Hematopoietic multipotent progenitor cell treated with erythropoietin and hydrocortisone succinate and interleukin-3 and kit ligand, for 6 days (in vitro differentiated cells): ENCODE data around the gene SNAP29.
"Not testable (repeated sequence)": the region's sequence is repeated elsewhere in the genome, so short reads cannot be mapped to it uniquely, and the experiment has no call there.

ENCODE experiments used
- DNase-seq: peaks from one replicate; pipeline ENCODE4 v3.0.0-alpha.2; 2015

The SNAP29 gene

DNA sequence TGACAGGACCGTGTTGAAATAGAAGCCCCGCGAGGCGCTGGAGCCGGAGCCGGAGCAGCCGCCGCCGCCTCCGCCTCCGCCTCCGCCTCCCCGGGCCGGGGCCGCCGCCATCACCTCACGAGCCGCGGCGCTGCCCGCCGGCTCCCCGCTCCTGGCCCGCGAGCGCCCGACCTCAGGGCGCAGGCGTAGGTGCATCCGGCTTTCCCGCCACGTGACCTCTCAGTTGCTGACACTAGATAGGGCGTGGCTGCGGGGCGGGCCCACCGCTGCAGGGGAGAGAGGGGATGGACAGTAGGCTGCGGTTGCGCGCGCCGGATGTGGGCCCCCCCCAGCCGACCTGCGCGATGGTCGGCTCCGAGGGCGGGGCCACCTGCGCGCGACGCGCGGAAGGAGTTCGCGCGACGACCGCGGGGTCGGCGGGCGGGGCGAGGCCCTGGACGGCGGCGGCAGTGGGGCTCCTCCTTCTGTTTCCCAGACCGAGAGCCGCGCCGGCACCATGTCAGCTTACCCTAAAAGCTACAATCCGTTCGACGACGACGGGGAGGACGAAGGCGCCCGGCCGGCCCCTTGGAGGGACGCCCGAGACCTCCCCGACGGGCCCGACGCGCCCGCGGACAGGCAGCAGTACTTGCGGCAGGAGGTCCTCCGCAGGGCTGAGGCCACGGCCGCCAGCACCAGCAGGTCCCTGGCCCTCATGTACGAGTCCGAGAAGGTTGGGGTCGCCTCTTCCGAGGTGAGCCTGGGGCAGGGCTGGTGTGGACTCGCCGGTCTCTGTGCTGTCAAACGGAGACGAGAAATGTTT is at the start of gene SNAP29, which contains the start of gene PI4KA:
TSS of gene SNAP29 (plus strand) at position 393 of the 802 bp plus-strand sequence. CDS start at position 497, 104 bp downstream.
TSS of gene PI4KA (minus strand) at position 197 of the 802 bp plus-strand sequence. CDS start at position 111, 86 bp downstream.
- peak; percentile 98 for DNase-seq

GRCh38 chr22:20809538-20810185 is 49.1 kb upstream of the SNAP29 start:
- DNase-seq: no peak

- no peak for DNase-seq
Observed at GRCh38 chr22:20810645-20811044, 48.2 kb upstream of the SNAP29 start.

- no peak for DNase-seq
Observed at GRCh38 chr22:20811171-20811570, 47.6 kb upstream of the SNAP29 start.

GRCh38 chr22:20811971-20812660 is 46.7 kb upstream of the SNAP29 start:
- no peak for DNase-seq

DNA sequence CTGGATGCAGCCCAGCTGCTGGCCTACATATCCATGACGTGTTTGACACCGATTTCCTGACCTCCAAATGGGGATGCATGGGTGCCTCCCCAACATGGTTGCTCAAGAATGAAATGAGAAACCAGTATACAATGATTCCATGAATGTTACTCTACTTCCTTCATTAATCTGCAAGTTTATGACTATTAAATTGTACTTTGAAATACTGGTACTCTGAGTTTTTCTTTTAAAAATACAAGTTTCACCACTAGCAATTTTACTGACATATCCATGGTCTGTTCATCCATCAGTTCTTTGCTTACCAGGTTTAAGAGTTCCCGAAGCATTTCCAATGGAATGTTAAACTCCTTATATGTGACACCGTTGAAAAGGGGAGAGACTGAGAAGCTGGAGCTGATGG is 45.8 kb upstream of the SNAP29 start:
- DNase-seq: no peak

- DNase-seq: no peak
Observed at GRCh38 chr22:20814221-20814808, 44.5 kb upstream of the SNAP29 start.

- no peak for DNase-seq
Observed at GRCh38 chr22:20815477-20816050, 43.2 kb upstream of the SNAP29 start.

- DNase-seq: no peak
Observed at GRCh38 chr22:20816559-20816958, 42.2 kb upstream of the SNAP29 start.

DNA sequence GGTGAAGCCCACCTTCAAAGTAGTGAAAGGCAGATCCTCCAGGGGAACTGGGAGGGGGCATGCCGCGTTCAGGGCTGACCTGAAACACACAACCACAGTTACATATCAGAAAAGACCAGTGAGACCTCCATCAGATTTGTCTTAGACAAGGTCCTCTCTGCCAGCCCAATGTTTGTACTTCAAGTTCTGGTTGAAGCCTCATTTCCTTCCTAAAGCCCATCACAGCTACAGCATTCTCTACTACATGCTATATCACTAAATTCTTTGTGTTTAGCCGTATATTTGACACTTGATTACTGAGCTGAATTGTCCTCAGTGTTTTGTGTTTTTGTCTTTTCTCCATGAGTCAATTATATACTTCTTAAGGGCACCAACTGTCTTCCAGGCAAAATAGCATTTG is 40.3 kb upstream of the SNAP29 start:
- DNase-seq: no peak

DNA sequence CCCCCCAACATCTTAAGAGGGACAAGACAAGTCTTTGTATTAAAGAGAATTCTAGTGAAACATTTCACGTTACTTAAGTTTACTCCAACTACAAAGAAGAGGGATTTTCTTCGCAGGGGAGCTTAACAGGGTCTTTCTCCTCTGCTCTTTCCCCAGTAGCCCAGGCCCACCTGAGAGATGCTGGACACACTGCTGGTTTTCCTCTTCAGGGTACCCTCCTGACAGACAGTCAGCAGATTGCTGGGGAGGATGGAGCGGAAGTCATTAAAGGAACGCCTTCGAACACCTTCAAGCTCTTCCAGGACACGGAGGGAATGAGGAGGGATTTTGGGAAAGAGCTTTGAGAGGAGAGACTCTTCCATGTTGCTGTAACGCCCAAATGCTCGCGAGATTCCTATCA is 39.3 kb upstream of the SNAP29 start:
- no peak for DNase-seq

- not testable (repeated sequence) for DNase-seq
Observed at GRCh38 chr22:20821717-20822239, 37.0 kb upstream of the SNAP29 start.

DNA sequence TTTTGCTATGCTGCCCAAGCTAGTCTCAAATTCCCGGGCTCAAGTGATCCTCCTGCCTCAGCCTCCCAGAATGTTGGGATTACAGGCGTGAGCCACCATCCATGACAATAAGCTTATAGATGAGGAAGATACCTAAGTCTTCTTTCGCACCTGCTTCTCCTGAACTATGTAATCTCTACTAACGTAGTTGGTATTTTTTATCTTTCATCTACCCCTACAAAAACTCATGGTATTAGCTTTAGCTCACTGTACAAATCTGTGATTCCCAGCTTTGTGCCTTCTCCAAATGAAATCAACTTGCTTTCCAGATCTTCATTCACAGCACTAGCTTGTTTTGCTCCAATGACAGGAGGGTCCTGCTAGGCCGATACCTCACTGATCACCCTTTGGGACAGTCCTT is 36.6 kb upstream of the SNAP29 start:
- DNase-seq: no peak

GRCh38 chr22:20823264-20823663 is 35.5 kb upstream of the SNAP29 start:
- DNase-seq: no peak

- DNase-seq: not testable (repeated sequence)
Observed at GRCh38 chr22:20825216-20825615, 33.6 kb upstream of the SNAP29 start.

DNA sequence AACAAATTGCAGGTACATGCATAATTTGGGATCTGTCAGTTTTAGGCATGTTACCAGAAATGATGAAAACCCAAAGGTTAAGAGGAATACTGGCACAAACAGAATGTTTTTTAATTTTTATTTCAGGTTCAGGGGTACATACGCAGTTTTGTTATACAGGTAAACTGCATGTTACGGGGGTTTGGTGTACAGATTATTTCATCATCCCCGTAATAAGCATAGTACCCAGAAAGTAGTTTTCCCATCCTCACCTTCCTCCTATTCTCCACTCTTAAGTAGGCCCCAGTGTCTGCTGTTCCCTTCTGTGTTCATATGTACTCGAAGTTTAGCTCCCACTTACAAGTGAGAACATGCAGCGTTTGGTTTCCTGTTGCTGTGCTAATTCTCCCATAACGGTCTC is 33.2 kb upstream of the SNAP29 start:
- DNase-seq: no peak

DNA sequence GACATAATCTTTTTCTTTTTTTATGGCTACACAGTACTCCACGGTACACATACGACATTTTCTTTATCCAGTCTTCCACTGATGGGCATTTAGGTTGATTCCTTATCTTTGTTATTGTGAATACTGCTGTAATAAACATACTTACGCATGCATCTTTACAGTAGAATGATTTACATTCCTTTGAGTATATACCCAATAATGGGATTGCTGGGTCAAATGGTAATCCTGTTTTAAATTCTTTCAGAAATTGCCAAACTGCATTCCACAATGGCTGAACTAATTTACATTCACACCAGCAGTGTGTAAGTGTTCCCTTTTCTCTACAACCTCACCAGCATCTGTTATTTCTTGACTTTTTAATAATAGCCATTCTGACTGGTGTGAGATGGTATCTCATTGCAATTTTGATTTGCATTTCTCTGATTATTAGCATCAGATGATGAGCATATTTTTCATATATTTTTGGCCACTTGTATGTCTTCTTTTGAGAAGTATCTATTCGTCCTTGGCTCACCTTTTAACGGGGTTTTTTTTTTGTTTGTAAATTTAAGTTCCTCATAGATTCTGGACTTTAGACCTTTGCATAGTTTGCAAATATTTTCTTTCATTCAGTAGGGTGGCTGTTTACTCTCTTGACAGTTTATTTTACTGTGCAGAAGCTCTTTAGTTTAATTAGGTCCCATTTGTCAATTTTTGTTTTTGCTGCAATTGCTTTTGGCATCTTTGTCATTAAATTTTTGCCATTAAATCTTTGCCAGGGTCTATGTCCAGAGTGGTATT is 32.2 kb upstream of the SNAP29 start:
- not testable (repeated sequence) for DNase-seq

DNA sequence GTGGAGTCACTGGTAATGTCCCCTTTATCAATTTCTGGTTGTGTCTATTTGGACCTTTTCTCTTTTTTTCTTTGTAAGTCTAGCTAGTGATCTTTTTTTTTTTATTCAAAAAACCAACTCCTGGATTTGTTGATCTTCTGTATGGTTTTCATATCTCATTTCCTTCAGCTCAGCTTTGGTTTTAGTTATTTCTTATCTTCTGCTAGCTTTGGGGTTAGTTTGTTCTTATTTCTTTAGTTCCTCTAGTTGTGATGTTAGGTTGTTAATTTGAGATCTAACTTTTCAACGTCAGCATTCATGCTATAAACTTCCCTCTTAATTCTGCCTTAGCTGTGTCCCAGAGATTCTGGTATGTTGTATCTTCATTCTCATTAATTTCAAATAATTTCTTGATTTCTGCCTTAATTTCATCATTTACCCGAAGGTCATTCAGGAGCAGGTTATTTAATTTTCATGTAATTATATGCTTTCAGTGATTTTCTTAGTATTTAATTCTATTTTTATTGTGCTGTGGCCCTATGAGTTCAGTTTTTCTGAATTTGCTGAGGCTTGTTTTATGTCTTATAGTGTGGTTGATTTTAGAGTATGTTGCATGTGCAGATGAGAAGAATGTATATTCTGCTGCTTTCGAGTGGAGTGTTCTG is 29.2 kb upstream of the SNAP29 start:
- peak; percentile 50 for DNase-seq

- DNase-seq: no peak
Observed at GRCh38 chr22:20833225-20833665, 25.6 kb upstream of the SNAP29 start.

- DNase-seq: no peak
Observed at GRCh38 chr22:20834206-20834605, 24.6 kb upstream of the SNAP29 start.

- no peak for DNase-seq
Observed at GRCh38 chr22:20834725-20835124, 24.1 kb upstream of the SNAP29 start.
